Retinal pigment epithelial cell (primary cell): ENCODE results near the gene MSL2.
A peak's percentile ranks its signal among the peaks of the same experiment; 100 is the strongest.
"Not testable (repeated sequence)": the region's sequence is repeated elsewhere in the genome, so short reads cannot be mapped to it uniquely, and the experiment has no call there.

Experiments
- DNase-seq: peaks from one replicate; pipeline ENCODE4 v3.0.0-alpha.2; 2010; ENCODE audit warnings: low read depth
- H3K4me3 ChIP-seq: 2 replicates; pipeline ENCODE4 v1.5.1; 2011; ENCODE audit warnings: mild to moderate bottlenecking, low read length, control low read depth, moderate library complexity
- CTCF ChIP-seq: conservative IDR thresholded peaks from 2 replicates; pipeline ENCODE4 v1.5.1; 2011; ENCODE audit warnings: low read depth, low read length, control low read depth, inconsistent platforms

Gene MSL2

DNA sequence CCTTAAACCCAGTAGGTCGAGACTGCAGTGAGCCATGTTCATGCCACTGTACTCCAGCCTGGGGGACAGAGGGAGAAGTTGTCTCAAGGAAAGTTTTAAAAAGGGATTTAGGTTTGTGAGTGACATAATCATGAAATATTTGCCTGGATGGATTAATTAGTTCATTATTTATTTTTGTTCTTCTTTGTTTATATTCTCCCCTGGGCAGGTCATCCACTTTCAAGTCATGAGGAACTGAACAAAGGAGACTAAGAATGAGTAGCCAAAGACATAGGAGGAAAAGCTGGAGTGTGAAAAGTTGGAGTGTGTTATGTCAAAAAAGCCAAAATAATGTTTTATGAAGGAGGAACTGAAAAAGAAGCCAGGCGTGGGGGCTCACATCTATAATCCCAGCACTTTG is 36.3 kb upstream of the MSL2 start:
- H3K4me3 ChIP-seq, result no peak overlapping the region
- DNase-seq, result no peak
- no peak for TF ChIP-seq CTCF

GRCh38 chr3:136222746-136223145 is 26.6 kb upstream of the MSL2 start:
- not testable (repeated sequence) for H3K4me3 ChIP-seq, DNase-seq

GRCh38 chr3:136211547-136211946 is 15.4 kb upstream of the MSL2 start:
- no peak overlapping the region for H3K4me3 ChIP-seq
- no peak for DNase-seq
- no peak for TF ChIP-seq CTCF

DNA sequence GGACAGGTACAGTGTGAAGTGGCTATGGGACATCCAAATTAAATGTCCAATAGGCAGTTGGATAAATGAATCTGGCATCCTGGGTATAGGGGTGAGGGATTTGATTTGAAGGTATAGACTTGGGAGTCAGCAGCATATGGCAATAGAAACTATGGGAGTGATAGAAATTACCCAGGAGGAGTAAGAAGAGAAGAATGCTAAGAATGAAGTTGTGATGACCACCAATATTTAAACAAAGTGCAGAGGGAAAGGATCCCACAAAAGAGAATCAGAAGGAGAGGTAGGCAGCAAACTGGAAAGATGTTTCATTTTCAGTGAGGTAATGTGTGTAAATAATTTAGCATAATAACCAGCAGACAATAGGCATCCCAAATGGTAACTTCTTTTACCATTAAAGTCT is 13.8 kb upstream of the MSL2 start:
- no peak for TF ChIP-seq CTCF
- no peak for DNase-seq
- H3K4me3 ChIP-seq, result no peak overlapping the region

GRCh38 chr3:136207489-136208115 is 11.5 kb upstream of the MSL2 start:
- no peak for TF ChIP-seq CTCF
- no peak overlapping the region for H3K4me3 ChIP-seq
- no peak for DNase-seq

DNA sequence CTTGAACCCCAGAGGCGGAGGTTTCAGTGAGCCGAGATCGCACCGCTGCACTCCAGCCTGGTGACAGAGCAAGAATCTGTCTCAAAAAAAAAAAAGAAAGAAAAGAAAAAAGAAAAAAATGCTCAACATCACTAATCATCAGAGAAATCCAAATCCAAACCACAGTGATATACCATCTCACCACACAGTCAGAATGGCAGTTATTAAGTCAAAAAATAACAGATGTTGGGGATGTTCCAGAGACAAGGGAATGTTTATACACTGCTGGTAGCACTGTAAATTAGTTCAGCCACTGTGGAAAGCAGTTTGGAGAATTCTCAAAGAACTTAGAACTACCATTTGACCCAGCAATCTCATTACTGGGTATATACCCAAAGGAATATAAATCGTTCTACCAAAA is 3.1 kb upstream of the MSL2 start:
- not testable (repeated sequence) for H3K4me3 ChIP-seq

GRCh38 chr3:136198462-136199078 is 2.4 kb upstream of the MSL2 start:
- not testable (repeated sequence) for H3K4me3 ChIP-seq, DNase-seq

More for the DNA sequence above, 3.1 kb upstream of the MSL2 start:
- not testable (repeated sequence) for DNase-seq

DNA sequence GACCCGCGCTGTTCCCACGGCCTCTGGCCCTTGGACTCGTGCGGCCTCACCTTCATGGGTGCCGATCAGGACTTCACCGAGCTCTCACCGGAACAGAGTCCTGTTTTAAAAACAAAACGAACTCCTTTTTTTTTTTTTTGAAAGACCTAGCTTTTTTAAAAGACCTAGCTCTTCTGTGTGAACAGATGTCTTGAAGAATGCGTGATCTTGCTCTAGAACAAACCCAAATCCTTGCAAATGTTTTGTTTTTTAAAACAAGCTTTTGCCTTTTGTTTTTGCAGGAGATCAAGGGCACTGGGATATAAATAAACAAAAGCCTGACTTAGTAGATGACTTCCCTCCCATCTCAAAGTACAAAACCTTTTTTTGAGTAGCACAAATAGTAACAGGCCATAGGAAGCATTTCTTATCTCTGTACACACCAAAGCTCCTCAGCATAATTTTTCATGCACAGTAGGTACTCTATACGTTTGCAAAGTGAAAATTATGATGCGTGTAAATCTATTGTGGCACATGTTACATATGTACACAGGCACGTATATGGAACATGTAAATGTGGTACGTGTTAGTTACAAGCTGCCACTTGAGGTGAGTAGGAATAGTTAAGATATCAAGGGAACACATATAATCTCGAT is 1.1 kb upstream of the MSL2 start:
- no peak for DNase-seq

More for the DNA sequence above, 1.1 kb upstream of the MSL2 start:
- H3K4me3 ChIP-seq, result peak overlapping the region; percentile 98
- no peak for TF ChIP-seq CTCF
